NCI-H2196 (cell line): Measurements from ENCODE around the gene GABARAP.

ENCODE experiments used
- DNase-seq: peaks from one replicate; lab custom pipeline; 2025; ENCODE audit not compliant: unreplicated experiment; lab: John Stamatoyannopoulos, UW

GABARAP gene

DNA sequence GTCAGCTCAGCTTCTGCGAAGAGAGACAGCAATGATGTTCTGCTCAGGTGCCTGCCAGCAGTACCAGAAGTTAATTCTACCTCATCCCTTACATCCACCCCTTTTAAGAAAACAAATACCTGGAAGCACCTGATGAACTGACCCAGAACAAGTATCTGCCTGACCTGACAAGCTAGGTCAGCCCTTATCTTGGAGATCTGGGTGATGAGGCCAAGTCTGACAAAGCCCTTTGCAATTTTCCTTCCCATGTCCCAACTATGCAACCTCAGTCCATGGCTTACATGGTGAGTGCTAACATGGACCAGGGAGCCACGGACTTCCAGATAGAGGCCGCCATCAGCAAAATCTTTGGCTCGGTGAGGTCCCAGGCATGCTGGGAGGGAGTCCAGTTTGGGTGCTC, 18.9 kb downstream of the GABARAP start:
- DNase-seq: no peak

DNA sequence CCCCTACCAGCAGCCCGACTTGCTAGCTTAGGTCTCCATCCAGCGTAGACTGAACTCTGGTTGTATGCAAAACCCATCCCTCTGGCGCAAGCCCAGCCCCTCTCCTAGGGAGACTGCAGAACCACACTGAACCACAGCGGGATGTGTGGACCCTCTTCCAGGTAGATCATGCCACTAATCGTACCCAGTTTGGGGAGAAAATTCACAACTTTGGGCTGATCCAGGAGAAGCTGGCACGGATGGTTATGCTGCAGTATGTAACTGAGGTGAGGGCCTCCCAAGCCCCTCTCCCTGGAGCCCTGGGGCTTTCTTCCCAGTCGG, 19.3 kb downstream of the GABARAP start:
- DNase-seq: no peak

DNA sequence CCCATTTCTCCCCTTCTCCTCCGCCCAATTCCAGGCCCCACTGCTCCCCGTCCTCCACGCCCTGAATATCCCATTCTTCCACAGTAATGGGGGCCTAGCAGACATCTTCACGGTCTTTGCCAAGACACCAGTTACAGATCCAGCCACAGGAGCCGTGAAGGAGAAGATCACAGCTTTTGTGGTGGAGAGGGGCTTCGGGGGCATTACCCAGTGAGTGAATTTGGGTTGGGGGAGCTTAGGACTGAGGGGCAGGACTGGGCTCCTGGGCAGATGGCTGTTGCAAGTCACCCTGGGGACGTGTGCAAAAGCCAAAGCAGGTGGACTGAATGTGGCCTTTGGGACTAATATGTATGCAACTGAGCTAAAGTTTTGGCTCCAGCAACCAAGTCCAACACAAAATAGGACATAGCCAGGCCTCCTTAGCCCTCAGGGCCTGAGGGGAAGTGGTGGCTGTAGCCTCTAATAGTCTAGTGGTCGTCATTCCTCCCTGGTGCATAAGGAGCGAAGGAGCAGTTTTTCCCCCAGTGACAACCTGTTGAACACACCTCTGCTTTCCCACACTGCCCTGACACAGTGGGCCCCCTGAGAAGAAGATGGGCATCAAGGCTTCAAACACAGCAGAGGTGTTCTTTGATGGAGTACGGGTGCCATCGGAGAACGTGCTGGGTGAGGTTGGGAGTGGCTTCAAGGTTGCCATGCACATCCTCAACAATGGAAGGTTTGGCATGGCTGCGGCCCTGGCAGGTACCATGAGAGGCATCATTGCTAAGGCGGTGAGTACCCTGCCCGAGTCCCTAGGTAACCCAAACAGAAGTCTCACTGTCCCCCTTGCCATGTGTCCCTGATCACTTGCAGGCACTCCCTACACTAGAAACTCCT, 19.9 kb downstream of the GABARAP start:
- no peak for DNase-seq

- DNase-seq: no peak
Observed at GRCh38 chr17:7221278-7222092, 20.8 kb downstream of the GABARAP start.

- peak; percentile 33 for DNase-seq
Observed at GRCh38 chr17:7220593-7221277, 21.5 kb downstream of the GABARAP start.

DNA sequence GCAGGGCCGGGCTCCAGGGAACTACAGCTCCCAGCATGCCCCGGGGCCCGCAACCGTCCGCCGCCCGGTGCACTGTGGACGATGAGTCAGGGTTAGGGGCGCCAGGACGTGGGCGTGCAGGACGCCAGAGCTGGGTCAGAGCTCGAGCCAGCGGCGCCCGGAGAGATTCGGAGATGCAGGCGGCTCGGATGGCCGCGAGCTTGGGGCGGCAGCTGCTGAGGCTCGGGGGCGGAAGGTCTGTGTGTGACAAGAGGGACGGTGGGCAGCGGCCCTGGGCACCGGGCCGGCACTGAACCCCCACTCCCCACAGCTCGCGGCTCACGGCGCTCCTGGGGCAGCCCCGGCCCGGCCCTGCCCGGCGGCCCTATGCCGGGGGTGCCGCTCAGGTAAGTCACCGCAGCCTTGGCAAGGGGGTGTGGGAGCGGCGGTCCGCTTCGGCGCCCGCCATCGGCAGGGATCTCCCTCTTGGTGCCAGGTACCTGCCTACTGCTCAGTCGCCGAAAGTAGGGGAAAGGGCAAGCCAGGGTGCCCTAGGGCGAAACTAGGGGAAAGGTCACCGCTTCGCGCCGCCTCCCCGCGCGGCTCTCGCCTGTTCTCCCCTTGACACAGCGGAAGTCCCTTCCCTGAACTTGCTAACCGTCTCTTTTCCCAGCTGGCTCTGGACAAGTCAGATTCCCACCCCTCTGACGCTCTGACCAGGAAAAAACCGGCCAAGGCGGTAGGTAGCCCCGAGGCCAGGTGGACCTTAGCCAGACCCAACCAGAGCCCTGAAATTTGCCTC, 22.2 kb downstream of the GABARAP start, which contains the start of the genes ACADVL and DLG4:
ACADVL (plus strand) TSS at position 127 of the 781 bp plus-strand sequence; CDS start at position 174, 47 bp downstream.
DLG4 (minus strand) TSS at position 25 of the 781 bp plus-strand sequence.
- peak; percentile 56 for DNase-seq

DNA sequence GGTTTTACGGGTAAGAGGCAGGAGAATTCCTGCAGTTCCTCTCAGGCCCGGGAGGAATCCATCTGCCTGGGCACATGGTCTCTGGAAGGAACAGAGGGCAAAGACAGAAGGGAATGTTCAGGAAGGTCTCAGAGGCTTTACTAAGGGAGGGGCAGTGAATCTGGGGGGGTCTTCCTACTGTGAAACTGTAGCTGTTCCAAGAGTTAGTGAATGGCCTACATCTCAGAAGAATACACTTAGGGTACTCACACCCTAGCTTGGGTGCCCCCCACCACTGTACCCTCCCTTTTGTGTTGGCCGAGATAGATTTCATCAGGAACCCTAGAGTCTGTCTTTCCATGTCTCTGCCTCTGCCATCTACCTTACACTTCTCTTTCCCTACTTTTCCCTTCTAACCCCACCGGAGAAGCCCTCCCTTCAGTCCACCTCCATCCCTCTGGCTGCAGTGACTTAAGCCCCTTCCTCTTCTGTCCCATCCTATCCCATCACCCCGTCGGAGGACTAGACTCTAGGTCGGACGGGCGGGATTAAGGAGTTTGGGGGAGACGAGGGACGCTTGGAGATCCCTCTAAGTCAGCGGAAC, 22.9 kb downstream of the GABARAP start:
- DNase-seq: no peak

GRCh38 chr17:7218758-7219157, 23.5 kb downstream of the GABARAP start:
- no peak for DNase-seq

DNA sequence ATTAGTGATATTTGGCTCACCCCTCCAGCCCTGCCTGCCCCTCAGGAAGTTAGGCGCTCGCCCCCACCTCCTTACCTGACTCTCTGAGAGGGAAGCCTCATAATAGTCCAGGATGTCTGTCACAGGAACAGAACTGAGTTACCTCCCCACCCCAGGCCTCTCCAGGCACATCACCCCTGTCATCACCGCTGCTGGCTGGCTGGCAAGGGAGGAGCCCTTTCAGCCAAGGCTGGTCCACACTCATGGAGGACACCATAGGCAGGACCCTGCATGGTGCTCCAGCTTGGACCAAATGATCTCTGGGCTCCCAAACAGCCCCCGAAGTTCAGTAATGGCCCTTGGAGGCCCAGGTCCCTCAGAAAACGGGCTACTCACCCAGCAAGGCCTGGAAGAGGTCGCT, 24.1 kb downstream of the GABARAP start:
- no peak for DNase-seq

DNA sequence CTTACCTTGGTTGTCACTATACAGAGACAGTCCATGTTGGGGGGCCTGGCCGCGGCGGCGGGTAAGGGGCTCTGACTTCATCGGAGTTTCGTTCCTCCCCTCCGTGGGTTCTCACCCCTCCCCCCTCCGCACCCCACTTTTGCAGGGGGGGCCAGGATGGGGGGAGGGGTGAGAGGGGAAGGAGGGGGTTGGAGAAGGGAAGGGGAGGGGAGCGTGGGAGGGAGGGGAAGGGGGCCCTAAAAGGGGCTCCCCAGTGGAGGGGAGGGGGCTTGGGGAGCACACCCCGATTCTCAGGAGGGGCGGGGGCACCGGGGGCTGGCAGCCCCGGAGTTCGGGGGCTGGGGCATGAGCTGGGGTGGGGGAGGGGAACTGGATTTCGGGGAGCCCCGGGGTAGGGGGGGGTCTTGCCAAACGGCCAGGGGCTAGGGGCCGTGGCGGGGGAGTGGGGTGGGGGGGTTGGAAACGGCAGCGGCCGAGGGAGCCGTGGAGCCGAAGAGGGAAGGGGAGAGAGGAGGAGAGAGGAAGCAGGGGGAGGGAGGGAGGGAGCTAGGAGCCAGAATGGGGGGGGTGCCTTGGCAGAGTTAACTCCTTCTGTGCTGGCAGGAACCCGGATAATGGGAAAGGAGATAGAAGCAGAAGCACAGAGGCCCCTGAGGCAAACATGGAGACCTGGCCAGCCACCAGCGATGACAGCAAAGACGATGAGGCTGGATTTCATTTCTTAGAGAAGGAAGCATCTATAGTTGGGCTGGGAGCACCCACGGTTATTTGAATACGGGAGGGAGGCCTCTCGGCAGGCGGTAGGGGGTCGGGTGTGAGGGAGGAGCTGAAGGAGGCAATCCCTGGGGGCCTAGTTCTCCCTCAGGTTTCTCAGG, 24.9 kb downstream of the GABARAP start:
- DNase-seq: peak; percentile 11

DNA sequence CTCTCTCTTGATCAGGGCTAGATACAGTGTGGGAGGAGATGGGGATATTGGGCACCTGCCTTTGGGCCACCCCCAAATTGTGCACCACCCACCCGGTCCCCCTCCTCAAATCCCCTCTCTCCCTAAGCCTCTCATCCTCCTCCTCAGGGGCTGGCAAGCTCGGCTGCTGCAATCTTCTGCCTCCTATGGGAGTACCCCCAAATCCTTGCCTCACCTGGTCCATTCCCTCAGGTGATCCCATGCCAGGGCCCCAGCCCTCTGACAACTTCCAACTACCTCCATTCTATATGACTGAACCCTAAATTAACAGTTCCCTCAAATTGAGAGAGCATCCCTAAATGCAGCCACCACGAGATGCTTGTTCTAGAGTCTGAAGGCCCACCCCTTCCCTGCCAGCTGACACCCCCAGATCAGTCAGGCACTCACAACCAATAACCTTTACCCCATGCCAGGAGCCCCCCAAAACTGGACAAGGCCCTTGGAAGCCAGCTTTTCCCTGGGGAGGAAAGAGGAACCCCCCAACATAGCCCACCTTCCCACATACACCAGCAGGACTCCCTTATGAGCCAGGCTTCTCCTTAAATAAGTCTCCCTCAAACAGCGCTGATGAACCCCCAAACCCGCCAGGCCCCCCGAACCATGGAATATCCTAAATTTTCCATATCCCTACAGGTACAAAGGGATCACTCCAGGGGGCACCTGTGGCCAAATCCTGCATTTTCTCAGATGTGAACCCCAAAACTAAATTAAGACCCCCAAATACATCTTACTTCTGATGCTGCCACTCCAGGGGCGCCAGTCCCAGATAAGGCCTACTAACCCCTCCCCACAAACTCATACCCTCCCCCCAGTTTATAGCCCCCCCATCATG, 25.8 kb downstream of the GABARAP start:
- DNase-seq: no peak

- no peak for DNase-seq
Observed at GRCh38 chr17:7215652-7216180, 26.5 kb downstream of the GABARAP start.

GRCh38 chr17:7215136-7215638, 27.1 kb downstream of the GABARAP start:
- DNase-seq: no peak

DNA sequence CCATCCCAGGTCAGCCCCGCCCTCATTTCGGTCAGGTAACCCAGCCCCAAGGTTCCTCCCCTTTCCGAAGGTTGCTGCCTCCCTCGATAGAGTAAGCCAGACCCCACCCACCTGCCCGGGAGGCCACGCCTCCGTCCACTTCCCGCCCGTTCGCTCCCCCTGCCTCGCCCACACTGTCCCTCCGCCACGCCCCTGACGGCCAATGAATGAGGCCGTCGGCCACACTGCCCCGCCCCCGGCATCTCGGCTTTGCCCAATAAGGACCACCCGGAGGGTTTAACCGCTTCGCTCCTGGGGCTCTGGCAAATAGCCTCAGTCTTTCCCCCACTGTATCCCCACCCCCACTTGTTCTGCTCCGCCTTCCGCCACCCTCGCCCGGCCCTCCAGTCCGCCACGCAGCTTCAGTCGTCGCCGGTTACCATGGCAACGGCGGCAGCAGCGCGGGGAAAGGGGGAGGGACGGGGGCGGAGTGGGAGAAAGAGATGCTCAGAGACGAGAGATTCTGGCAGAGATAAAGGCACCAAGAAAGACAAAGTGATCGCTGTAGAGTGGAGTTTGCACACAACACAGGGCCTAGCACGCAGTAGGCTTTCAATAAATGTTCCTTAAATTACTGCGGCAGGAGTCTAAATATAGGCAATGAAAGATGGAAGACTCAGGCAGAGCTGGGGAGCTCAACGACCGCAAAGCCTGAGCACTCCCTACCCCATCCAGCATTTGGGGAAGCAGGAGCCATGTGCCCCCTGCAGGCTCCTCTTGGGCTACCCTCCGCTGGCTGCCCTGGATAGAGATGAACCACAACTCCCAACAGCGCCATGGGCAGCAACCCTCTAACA, 27.7 kb downstream of the GABARAP start:
- peak; percentile 94 for DNase-seq

DNA sequence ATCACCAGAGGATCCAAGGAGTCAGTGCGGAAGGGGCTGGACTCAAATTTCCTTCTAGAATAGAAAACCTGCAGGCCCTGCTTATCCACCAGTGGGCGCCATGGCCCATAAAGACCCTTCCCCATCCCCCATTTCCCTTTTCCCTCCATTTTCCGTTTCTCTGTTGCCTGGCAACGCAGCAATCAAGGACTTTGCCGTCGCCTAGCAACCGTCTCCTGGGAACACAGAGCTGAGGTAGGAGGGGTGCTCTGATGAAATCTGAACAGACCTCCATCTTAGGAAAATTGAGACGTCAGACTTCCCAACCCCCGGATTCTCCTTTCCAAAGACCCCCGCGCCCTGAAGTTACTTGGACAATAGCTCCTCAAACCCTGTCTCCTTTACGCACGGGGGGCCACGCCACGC, 28.4 kb downstream of the GABARAP start:
- DNase-seq: peak; percentile 85

GRCh38 chr17:7211491-7212273, 30.6 kb downstream of the GABARAP start:
- no peak for DNase-seq
